KOPT-K1 (cell line): ENCODE data around the gene DDX42.
"Not testable (repeated sequence)": the region's sequence is repeated elsewhere in the genome, so short reads cannot be mapped to it uniquely, and the experiment has no call there.

Experiments
- H3K27ac ChIP-seq: fragments of 200-600 bp; sonication (generic); 2 replicates; pipeline ENCODE4 v1.5.1; 2016; ENCODE audit warnings: antibody characterized with exemption, mild to moderate bottlenecking, low read depth, low read length; ENCODE audit not compliant: poor library complexity, severe bottlenecking
- H3K36me3 ChIP-seq: fragments of 200-600 bp; sonication (generic); 2 replicates; pipeline ENCODE4 v1.5.1; 2017; ENCODE audit warnings: antibody characterized with exemption, mild to moderate bottlenecking, low read length, moderate library complexity; ENCODE audit not compliant: insufficient read depth
- H3K9me3 ChIP-seq: fragments of 200-600 bp; sonication (generic); 2 replicates; pipeline ENCODE4 v1.5.1; 2017; ENCODE audit warnings: antibody characterized with exemption, low read length, mild to moderate bottlenecking; ENCODE audit not compliant: insufficient read depth, poor library complexity, severe bottlenecking

Gene DDX42

DNA sequence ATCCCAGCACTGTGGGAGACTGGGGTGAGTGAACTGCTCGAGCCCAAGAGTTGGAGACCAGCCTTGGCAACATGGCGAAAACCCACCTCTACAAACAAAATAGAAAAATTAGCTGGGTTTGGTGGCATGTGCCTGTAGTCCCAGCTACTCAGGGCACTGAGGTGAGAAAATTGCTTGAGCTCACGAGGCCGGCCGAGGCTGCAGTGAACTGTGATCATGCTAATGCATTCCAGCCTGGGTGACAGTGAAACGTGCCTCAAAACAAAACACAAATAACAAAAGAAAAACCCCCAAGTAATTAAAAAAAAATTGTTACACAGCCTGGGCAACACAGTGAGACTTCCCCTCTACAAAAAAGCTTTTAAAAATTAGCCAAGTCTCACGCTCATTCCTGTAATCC lies 5.5 kb upstream of the DDX42 start:
- Histone ChIP-seq H3K9me3 (no peaks in the 10 kb centered on the region), H3K27ac (no peak overlapping the region), H3K36me3 (peaks cover 76% of the 10 kb centered on the region)

DNA sequence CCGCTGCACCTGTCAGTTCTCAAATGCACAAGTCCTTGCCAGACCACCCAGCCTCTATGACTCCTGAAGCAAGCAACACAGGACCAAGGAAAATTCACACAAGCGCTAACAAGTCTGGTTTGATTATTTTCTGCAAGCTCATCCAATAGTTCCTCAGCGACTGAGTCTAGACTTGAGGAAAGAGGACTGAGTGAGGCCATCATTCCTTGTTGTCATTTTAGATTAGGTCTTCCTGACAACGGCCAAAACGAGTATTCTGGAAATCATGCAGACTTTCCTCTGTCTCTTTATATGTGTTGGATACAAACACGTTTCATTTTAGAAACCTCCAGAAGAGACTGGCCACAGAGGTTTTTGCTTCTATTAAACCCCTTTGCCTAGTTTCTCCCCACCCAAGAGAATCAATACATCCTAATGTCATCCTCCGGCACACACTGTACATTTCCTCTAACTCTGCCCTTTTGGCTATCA lies 1.1 kb upstream of the DDX42 start:
- H3K36me3 ChIP-seq = peaks cover 58% of the 10 kb centered on the region
- no peaks in the 10 kb centered on the region for H3K9me3 ChIP-seq
- peak overlapping the region; percentile 89 for H3K27ac ChIP-seq

GRCh38 chr17:63773272-63774140 lies 464 bp upstream of the DDX42 start, which contains the start of gene CCDC47:
Gene CCDC47, minus strand, starts transcription at chr17:63773597. Its CDS starts 7,422 bp downstream, at chr17:63766175.
- Histone ChIP-seq H3K36me3 (peaks cover 58% of the 10 kb centered on the region), H3K27ac (peak within 1 kb of the TSS; percentile 89), H3K9me3 (no peaks in the 10 kb centered on the region)

GRCh38 chr17:63774969-63775265 lies 947 bp downstream of the DDX42 start:
- H3K36me3 ChIP-seq = peaks cover 59% of the 10 kb centered on the region
- peak overlapping the region; percentile 89 for H3K27ac ChIP-seq
- no peaks in the 10 kb centered on the region for H3K9me3 ChIP-seq

- Histone ChIP-seq H3K27ac (peak overlapping the region; percentile 89), H3K36me3 (peaks cover 59% of the 10 kb centered on the region), H3K9me3 (no peaks in the 10 kb centered on the region)
These were observed 1.4 kb downstream of the DDX42 start for GRCh38 chr17:63775420-63775819.

- H3K36me3 ChIP-seq = peaks cover 99% of the 10 kb centered on the region
- H3K27ac ChIP-seq = no peak overlapping the region
These were observed 6.5 kb downstream of the DDX42 start for GRCh38 chr17:63780507-63780906.

DNA sequence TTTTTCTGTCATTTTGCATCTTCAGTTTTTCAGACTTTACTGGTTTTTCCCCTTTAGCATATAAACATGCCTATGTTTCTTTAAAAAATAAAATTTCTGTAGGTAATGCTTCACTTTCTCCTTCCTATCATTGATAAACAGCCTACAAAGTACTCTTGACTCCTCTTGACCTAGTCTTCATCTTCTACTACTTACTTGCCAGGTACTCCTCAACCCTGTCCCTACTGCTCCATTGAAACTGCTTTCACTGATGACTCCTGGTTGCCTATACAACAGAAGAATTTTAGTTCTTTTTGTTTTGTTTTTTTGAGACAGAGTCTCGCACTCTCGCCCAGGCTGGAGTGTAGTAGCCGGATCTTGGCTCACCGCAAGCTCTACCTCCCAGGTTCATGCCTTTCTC lies 7.0 kb downstream of the DDX42 start:
- Histone ChIP-seq H3K36me3 (peaks cover 99% of the 10 kb centered on the region), H3K27ac (no peak overlapping the region), H3K9me3 (no peaks in the 10 kb centered on the region)

More at GRCh38 chr17:63780507-63780906, 6.5 kb downstream of the DDX42 start:
- no peaks in the 10 kb centered on the region for H3K9me3 ChIP-seq

DNA sequence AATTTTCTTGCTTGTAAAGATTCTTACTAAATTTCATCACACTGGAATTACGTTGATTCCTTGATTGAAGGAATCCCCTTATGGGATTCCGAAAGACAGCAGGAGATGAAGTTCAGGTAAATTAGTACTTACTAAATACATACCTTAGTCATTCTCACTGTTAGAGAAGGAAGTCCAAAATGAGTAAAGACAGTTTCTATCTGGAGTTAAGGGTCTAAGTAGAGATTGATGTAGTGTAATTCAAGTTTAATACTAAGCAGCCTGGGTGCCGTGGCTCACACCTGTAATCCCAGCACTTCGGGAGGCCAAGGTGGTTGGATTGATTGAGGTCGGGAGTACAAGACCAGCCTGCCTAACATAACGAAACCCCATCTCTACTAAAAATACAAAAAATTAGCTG lies 9.6 kb downstream of the DDX42 start:
- Histone ChIP-seq H3K27ac (no peak overlapping the region), H3K36me3 (peaks cover 99% of the 10 kb centered on the region), H3K9me3 (no peaks in the 10 kb centered on the region)

GRCh38 chr17:63785556-63785955 lies 11.6 kb downstream of the DDX42 start:
- Histone ChIP-seq H3K9me3 (no peaks in the 10 kb centered on the region), H3K27ac (no peak overlapping the region), H3K36me3 (peaks cover 99% of the 10 kb centered on the region)

DNA sequence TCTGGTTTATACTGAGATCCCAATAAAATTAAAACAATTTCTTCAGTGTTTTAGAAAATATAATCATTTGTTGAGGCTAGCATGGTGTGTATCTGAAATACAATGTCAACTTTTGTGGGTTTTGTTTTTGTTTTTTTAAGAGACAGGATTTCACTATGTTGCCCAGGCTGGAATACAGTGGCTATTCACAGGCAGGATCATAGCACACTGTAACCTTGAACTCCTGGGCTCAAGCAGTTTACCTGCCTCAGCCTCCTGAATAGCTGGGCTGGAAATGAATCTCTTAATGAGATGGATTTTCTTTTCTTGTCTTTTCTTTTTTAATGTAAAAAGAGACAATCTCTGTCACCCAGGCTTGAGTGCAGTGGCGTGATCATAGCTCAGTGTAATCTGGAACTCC lies 12.1 kb downstream of the DDX42 start:
- Histone ChIP-seq H3K27ac (no peak overlapping the region), H3K9me3 (no peaks in the 10 kb centered on the region), H3K36me3 (peaks cover 99% of the 10 kb centered on the region)

DNA sequence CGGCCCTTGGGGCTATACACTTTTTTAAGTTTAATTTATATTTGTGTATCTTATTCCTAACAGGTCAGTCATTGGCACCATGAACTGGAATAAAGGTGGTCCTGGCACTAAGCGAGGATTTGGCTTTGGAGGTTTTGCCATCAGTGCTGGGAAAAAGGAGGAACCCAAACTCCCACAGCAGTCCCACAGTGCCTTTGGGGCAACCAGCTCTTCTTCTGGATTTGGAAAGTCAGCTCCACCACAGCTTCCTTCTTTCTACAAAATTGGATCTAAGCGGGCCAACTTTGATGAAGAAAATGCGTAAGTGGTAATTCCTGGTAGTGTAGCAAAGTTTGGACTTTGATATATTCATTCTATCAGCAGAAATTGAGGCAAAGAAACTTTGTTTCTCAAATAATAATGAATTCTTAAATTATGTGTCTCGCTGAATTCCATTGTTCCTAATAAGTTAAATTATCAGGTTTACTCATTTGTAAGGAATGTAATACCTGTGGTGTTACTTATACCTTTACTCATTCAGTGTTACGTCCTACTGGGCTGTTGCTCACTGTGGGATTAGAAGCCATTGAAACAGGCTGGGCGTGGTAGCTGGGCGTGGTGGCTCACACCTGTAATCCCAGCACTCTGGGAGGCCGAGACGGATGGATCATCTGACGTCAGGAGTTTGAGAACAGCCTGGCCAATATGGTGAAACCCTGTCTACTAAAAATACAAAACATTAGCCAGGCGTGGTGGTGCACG lies 13.2 kb downstream of the DDX42 start:
- Histone ChIP-seq H3K36me3 (peaks cover 100% of the 10 kb centered on the region), H3K9me3 (no peaks in the 10 kb centered on the region), H3K27ac (no peak overlapping the region)

GRCh38 chr17:63790057-63790456 lies 16.1 kb downstream of the DDX42 start:
- no peaks in the 10 kb centered on the region for H3K9me3 ChIP-seq
- H3K36me3 ChIP-seq = peaks cover 100% of the 10 kb centered on the region
- H3K27ac ChIP-seq = no peak overlapping the region

- peaks cover 100% of the 10 kb centered on the region for H3K36me3 ChIP-seq
- no peaks in the 10 kb centered on the region for H3K9me3 ChIP-seq
- H3K27ac ChIP-seq = no peak overlapping the region
These were observed 18.2 kb downstream of the DDX42 start for GRCh38 chr17:63792055-63792729.

GRCh38 chr17:63796375-63796774 lies 22.4 kb downstream of the DDX42 start:
- H3K9me3 ChIP-seq, H3K27ac ChIP-seq: not testable (repeated sequence)
- H3K36me3 ChIP-seq = peaks cover 100% of the 10 kb centered on the region

- Histone ChIP-seq H3K27ac (no peak overlapping the region), H3K36me3 (peaks cover 100% of the 10 kb centered on the region), H3K9me3 (no peaks in the 10 kb centered on the region)
These were observed 24.7 kb downstream of the DDX42 start for GRCh38 chr17:63798572-63799106.
